Measurements from ENCODE around the gene ZMAT3. TPM values are rescaled to one million over a fixed set of nuclear protein-coding genes. Genes with fewer than 3 reads are reported as not detected.

ZMAT3 gene
- total RNA-seq, 2 donors from 2014 or later = 31.0 to 37.9 TPM

DNA sequence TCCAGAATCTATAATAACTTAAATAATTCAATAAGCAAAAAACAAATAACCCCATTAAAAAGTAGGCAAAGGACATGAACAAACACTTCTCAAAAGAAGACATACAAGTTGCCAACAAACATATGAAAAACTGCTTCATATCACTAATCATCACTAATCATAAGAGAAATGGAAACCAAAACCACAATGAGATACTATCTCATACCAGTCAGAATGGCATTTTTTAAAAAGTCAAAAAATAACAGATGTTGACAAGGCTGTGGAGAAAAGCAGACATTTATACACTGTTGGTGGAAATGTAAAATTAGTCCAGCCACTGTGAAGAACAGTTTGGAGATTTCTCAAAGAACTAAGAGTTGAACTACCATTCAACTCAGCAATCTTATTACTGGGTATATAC, 19.5 kb upstream of the ZMAT3 start:
- H3K4me1 ChIP-seq (ENCODE audit: control insufficient read depth in 1 of 2, low read depth in 2 of 2) = no peaks in the 10 kb centered on the region
- H3K27ac ChIP-seq = no peak overlapping the region
- DNase-seq (ENCODE audit: low spot score) (no peak), ATAC-seq (ENCODE audit: insufficient number of reproducible peaks, low FRiP score, low read depth) (no peak)
- no peaks in the 10 kb centered on the region for H3K36me3 ChIP-seq
- no peaks in the 10 kb centered on the region for H3K9me3 ChIP-seq
- TF ChIP-seq, protein P1, sequence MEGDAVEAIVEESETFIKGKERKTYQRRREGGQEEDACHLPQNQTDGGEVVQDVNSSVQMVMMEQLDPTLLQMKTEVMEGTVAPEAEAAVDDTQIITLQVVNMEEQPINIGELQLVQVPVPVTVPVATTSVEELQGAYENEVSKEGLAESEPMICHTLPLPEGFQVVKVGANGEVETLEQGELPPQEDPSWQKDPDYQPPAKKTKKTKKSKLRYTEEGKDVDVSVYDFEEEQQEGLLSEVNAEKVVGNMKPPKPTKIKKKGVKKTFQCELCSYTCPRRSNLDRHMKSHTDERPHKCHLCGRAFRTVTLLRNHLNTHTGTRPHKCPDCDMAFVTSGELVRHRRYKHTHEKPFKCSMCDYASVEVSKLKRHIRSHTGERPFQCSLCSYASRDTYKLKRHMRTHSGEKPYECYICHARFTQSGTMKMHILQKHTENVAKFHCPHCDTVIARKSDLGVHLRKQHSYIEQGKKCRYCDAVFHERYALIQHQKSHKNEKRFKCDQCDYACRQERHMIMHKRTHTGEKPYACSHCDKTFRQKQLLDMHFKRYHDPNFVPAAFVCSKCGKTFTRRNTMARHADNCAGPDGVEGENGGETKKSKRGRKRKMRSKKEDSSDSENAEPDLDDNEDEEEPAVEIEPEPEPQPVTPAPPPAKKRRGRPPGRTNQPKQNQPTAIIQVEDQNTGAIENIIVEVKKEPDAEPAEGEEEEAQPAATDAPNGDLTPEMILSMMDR (IDR thresholded peaks at IDR 0.05) = no peak
- no peaks in the 10 kb centered on the region for H3K27me3 ChIP-seq (replicated peaks; ENCODE audit: insufficient read depth)
- no peak overlapping the region for H3K4me3 ChIP-seq

DNA sequence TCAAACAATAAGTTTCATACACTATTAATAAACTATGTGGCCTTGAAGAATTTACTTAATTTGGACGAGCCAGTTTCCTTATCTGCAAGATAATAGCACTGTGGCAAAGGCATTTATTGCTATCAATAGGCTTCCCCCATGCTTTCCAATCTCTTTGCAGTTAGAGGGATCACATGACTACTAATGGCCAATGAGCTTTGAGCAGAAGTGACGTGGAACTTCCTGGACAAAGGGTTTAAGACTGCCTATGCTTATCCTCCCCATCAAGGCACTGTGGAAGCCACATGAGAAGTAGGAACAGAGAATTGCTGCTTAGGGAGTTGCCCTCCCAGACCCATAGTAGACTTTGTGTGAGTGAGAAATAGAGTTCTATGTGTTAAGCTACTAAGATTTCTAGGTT, 16.7 kb upstream of the ZMAT3 start:
- Histone ChIP-seq H3K4me1 (ENCODE audit: control insufficient read depth in 1 of 2, low read depth in 2 of 2) (no peaks in the 10 kb centered on the region), H3K9me3 (no peaks in the 10 kb centered on the region), H3K4me3 (no peak overlapping the region), H3K27me3 (replicated peaks; ENCODE audit: insufficient read depth) (no peaks in the 10 kb centered on the region), H3K36me3 (no peaks in the 10 kb centered on the region), H3K27ac (no peak overlapping the region)
- TF ChIP-seq, protein P1 (IDR thresholded peaks at IDR 0.05) = no peak
- no peak for DNase-seq (ENCODE audit: low spot score)
- no peak for ATAC-seq (ENCODE audit: insufficient number of reproducible peaks, low FRiP score, low read depth)

DNA sequence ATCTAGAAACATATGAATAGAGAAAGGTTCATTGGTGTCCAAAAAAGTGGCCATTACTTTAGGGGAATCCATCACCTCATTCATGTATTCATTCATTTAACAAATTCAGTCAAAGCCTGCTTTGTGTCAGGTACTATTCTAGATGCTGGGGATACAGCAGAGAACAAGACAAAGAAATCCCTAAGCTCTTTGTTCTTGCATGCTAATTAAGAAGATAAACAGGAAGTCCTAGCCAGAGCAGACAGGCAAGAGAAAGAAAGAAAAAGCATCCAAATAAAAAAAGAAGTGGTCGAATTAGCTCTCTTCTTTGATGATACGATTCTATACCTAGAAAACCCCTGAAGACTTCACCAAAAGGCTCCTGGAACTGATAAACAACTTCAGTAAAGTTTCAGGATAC, 12.4 kb upstream of the ZMAT3 start:
- TF ChIP-seq, protein P1 (IDR thresholded peaks at IDR 0.05) = no peak
- DNase-seq (ENCODE audit: low spot score) (no peak), ATAC-seq (ENCODE audit: insufficient number of reproducible peaks, low FRiP score, low read depth) (no peak)
- H3K27ac ChIP-seq = no peak overlapping the region
- H3K4me3 ChIP-seq = no peak overlapping the region
- no peaks in the 10 kb centered on the region for H3K27me3 ChIP-seq (replicated peaks; ENCODE audit: insufficient read depth)
- no peaks in the 10 kb centered on the region for H3K4me1 ChIP-seq (ENCODE audit: control insufficient read depth in 1 of 2, low read depth in 2 of 2)
- H3K36me3 ChIP-seq = no peaks in the 10 kb centered on the region
- no peaks in the 10 kb centered on the region for H3K9me3 ChIP-seq

DNA sequence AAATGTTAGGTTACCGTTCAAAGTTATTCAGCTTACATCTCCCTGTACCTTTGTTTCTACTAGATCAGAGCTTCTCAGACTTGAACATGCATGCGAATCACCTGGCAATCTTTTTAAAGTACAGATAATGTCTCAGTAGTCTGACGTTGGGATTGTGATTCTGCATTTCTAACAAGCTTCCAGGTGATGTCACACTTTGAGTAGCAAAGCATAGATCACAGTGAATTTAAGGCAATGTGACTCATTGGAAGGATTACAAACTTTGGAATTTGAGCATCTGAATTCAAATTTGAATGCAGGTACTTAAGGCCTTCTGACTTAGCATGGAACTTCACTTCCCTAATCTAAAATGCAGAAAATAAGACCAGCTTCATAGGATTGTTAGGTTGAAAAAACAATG, 10.8 kb upstream of the ZMAT3 start:
- no peaks in the 10 kb centered on the region for H3K36me3 ChIP-seq
- no peak overlapping the region for H3K27ac ChIP-seq
- ATAC-seq (ENCODE audit: insufficient number of reproducible peaks, low FRiP score, low read depth) = no peak
- no peaks in the 10 kb centered on the region for H3K9me3 ChIP-seq
- H3K4me1 ChIP-seq (ENCODE audit: control insufficient read depth in 1 of 2, low read depth in 2 of 2) = no peaks in the 10 kb centered on the region
- TF ChIP-seq, protein P1 (IDR thresholded peaks at IDR 0.05) = no peak
- no peak for DNase-seq (ENCODE audit: low spot score)
- no peak overlapping the region for H3K4me3 ChIP-seq
- H3K27me3 ChIP-seq (replicated peaks; ENCODE audit: insufficient read depth) = no peaks in the 10 kb centered on the region

DNA sequence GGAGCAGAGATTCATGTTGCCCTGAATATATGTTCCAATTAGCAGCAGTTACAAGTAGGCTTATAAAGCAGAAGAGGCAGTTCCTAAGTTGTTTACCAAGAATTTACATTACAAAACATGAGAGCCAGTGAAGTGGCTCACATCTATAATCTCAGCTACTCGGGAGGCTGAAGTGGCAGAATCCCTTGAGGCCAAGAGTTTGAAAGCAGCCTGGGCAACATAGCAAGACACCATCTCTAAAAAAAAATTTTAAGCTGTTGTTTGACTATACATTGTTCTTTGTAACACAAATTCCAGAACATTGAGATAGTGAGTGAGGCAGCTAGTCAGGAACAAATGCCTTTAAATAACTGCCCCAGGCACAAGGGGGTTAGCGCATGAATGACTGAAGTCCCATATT, 10.3 kb upstream of the ZMAT3 start:
- TF ChIP-seq, protein P1 (IDR thresholded peaks at IDR 0.05) = no peak
- Histone ChIP-seq H3K27ac (no peak overlapping the region), H3K9me3 (no peaks in the 10 kb centered on the region), H3K36me3 (no peaks in the 10 kb centered on the region), H3K4me1 (ENCODE audit: control insufficient read depth in 1 of 2, low read depth in 2 of 2) (no peaks in the 10 kb centered on the region), H3K4me3 (no peak overlapping the region), H3K27me3 (replicated peaks; ENCODE audit: insufficient read depth) (no peaks in the 10 kb centered on the region)
- DNase-seq (ENCODE audit: low spot score) (no peak), ATAC-seq (ENCODE audit: insufficient number of reproducible peaks, low FRiP score, low read depth) (no peak)

Measured in thoracic aorta (tissue), 2 donors.